ENCODE results near the gene RGS14. TPM values are rescaled to one million over a fixed set of nuclear protein-coding genes. Genes with fewer than 3 reads are reported as not detected.
"Not testable (repeated sequence)": the region's sequence is repeated elsewhere in the genome, so short reads cannot be mapped to it uniquely, and the experiment has no call there.

RGS14 gene
- total RNA-seq, 1 experiment from 2014 or later: 11.9 TPM

DNA sequence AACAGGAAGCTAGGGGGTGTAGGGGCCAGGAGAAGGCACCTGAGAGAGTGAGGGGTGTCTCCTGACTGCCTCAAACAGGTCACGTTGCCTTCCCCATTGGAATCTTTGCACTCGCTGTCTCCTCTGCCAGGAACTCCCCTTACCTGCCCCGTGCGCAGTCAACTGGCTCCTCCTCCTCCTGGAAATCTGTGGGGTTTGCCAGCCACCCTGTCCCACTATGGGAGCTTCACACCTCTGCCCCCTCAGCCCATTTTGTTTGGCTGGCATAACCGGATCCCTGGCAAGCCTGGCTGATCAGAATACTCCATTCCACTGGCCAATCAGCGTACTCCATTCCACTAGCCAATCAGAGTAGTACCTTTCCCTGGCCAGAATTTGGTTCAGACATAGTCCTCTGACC is 16.1 kb downstream of the RGS14 start:
- no peak overlapping the region for H2AFZ ChIP-seq
- no peaks in the 10 kb centered on the region for H3K9me3 ChIP-seq (ENCODE audit: insufficient read depth, low read depth)
- DNase-seq: no peak
- no peaks in the 10 kb centered on the region for H3K36me3 ChIP-seq (ENCODE audit: low read depth)
- peaks cover 12% of the 10 kb centered on the region; the same call in 1 of the 2 replicates for H3F3A ChIP-seq (ENCODE audit: insufficient read depth, low read depth)
- H3K9me2 ChIP-seq (ENCODE audit: insufficient read depth): no peaks in the 10 kb centered on the region
- H3K4me2 ChIP-seq: no peak overlapping the region
- H3K79me2 ChIP-seq (ENCODE audit: low read depth): no peaks in the 10 kb centered on the region
- CTCF ChIA-PET: interaction anchor here (0.7 kb wide), 1 partner anchor 43 kb away, joined by 4 read pairs; no protein-coding TSS in a partner anchor
- H3K27me3 ChIP-seq (ENCODE audit: insufficient read depth, low read depth): no peaks in the 10 kb centered on the region
- TF ChIP-seq EZH2 (IDR thresholded peaks at IDR 0.05; ENCODE audit: low read depth): no peak
- TF ChIP-seq, protein P1, sequence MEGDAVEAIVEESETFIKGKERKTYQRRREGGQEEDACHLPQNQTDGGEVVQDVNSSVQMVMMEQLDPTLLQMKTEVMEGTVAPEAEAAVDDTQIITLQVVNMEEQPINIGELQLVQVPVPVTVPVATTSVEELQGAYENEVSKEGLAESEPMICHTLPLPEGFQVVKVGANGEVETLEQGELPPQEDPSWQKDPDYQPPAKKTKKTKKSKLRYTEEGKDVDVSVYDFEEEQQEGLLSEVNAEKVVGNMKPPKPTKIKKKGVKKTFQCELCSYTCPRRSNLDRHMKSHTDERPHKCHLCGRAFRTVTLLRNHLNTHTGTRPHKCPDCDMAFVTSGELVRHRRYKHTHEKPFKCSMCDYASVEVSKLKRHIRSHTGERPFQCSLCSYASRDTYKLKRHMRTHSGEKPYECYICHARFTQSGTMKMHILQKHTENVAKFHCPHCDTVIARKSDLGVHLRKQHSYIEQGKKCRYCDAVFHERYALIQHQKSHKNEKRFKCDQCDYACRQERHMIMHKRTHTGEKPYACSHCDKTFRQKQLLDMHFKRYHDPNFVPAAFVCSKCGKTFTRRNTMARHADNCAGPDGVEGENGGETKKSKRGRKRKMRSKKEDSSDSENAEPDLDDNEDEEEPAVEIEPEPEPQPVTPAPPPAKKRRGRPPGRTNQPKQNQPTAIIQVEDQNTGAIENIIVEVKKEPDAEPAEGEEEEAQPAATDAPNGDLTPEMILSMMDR (conservative IDR thresholded peaks at IDR 0.05): no peak
- peaks cover 11% of the 10 kb centered on the region for H3K4me1 ChIP-seq (replicated peaks; ENCODE audit: insufficient read depth)
- no peaks in the 10 kb centered on the region for H4K20me1 ChIP-seq (ENCODE audit: insufficient read depth)
- H3K4me3 ChIP-seq: no peak overlapping the region
- no TSS peak for BruUV-seq (replicated peaks)
- intact Hi-C loops (cut with micrococcal nuclease; ENCODE audit: unreplicated experiment): no loop called here
- no peak overlapping the region for H3K27ac ChIP-seq
- POLR2A ChIA-PET (ENCODE audit: unreplicated experiment): no interaction called here

DNA sequence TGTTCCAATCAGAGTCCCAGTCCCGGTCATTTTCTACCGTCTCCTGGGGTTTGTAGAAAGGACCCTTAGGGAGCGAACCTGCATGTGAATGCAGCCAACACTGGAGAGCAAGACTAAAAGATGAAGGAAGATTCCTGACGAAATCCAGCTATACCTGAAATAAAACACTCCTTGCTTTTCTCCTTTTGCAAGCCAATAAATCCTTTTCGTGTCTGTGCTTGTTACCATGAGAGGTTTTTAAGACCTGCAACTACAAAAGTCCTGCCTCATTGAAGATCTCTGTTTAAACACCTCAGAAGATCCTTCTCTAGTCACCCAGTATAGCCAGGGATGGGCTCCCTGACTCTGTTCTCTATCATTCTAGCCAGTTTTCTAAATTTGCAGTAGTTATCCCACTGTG is 16.5 kb downstream of the RGS14 start:
- ChIA-PET POLR2A (ENCODE audit: unreplicated experiment) (no interaction called here), CTCF (interaction anchor here (0.7 kb wide), 1 partner anchor 17 kb away, joined by 4 read pairs; the partner anchor contains the start of gene RGS14)
- BruUV-seq (replicated peaks): no TSS peak

DNA sequence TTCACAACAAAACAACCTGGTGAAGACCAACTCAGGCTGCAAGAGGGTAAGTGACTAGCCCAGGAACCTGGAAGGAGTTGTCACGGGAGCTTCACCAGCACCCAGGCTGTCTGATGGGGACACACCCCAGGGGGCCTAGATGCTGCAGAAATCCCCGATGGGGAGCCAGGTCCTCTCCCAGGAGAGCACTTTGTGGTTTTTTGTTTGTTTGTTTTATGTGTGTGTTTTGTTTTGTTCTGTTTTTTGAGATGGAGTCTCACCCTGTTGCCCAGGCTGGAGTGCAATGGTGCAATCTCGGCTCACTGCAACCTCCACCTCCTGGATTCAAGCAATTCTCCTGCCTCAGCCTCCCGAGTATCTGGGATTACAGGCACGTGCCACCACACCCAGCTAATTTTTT is 17.8 kb downstream of the RGS14 start:
- H3K4me3 ChIP-seq; H3K4me2 ChIP-seq; DNase-seq; H4K20me1 ChIP-seq (ENCODE audit: insufficient read depth); H3K27me3 ChIP-seq (ENCODE audit: insufficient read depth, low read depth); H3K9me3 ChIP-seq (ENCODE audit: insufficient read depth, low read depth); intact Hi-C loops (cut with micrococcal nuclease; ENCODE audit: unreplicated experiment); H3K79me2 ChIP-seq (ENCODE audit: low read depth); H3K27ac ChIP-seq; CTCF ChIA-PET; H3K36me3 ChIP-seq (ENCODE audit: low read depth); H2AFZ ChIP-seq; POLR2A ChIA-PET (ENCODE audit: unreplicated experiment); BruUV-seq (replicated peaks); H3F3A ChIP-seq (ENCODE audit: insufficient read depth, low read depth); H3K9me2 ChIP-seq (ENCODE audit: insufficient read depth): not testable (repeated sequence)
- peaks cover 15% of the 10 kb centered on the region for H3K4me1 ChIP-seq (replicated peaks; ENCODE audit: insufficient read depth)

More for the DNA sequence above, 16.5 kb downstream of the RGS14 start:
- Histone ChIP-seq H3F3A (ENCODE audit: insufficient read depth, low read depth) (peaks cover 14% of the 10 kb centered on the region; the same call in 1 of the 2 replicates), H3K4me3 (no peak overlapping the region), H4K20me1 (ENCODE audit: insufficient read depth) (no peaks in the 10 kb centered on the region), H3K9me2 (ENCODE audit: insufficient read depth) (no peaks in the 10 kb centered on the region), H3K27me3 (ENCODE audit: insufficient read depth, low read depth) (no peaks in the 10 kb centered on the region), H3K9me3 (ENCODE audit: insufficient read depth, low read depth) (no peaks in the 10 kb centered on the region), H3K27ac (no peak overlapping the region), H3K4me1 (replicated peaks; ENCODE audit: insufficient read depth) (peaks cover 13% of the 10 kb centered on the region), H3K36me3 (ENCODE audit: low read depth) (no peaks in the 10 kb centered on the region), H3K79me2 (ENCODE audit: low read depth) (no peaks in the 10 kb centered on the region), H3K4me2 (no peak overlapping the region), H2AFZ (no peak overlapping the region)
- intact Hi-C loops (cut with micrococcal nuclease; ENCODE audit: unreplicated experiment): no loop called here
- TF ChIP-seq EZH2 (IDR thresholded peaks at IDR 0.05; ENCODE audit: low read depth): no peak
- TF ChIP-seq, protein P1 (conservative IDR thresholded peaks at IDR 0.05): no peak
- no peak for DNase-seq

DNA sequence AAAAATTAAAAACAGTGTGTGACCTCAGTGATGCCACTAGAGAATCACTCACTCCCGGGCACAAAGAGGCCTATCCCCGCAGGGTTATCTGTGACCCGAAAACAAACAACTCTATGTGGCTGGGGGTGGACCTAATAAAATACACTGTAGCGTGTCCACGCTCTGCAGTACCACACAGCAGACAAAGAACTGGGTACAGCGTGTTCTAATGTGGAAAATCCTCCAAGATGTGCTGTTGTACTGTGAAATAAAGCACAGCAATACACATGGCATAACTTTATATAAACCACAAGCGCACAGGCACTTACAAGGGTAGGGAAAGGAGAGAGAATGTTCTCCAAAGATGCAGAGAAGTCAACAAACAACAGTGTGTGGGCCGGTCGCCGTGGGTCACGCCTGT is 18.4 kb downstream of the RGS14 start:
- POLR2A ChIA-PET (ENCODE audit: unreplicated experiment): no interaction called here
- TF ChIP-seq EZH2 (IDR thresholded peaks at IDR 0.05; ENCODE audit: low read depth): no peak
- TF ChIP-seq, protein P1 (conservative IDR thresholded peaks at IDR 0.05): no peak
- DNase-seq: no peak
- BruUV-seq (replicated peaks): no TSS peak
- no peak overlapping the region for H3K4me2 ChIP-seq
- no peak overlapping the region for H3K4me3 ChIP-seq
- no peak overlapping the region for H2AFZ ChIP-seq
- H3K27me3 ChIP-seq (ENCODE audit: insufficient read depth, low read depth): no peaks in the 10 kb centered on the region
- intact Hi-C loops (cut with micrococcal nuclease; ENCODE audit: unreplicated experiment): no loop called here
- H3K9me2 ChIP-seq (ENCODE audit: insufficient read depth): no peaks in the 10 kb centered on the region
- H3K79me2 ChIP-seq (ENCODE audit: low read depth): no peaks in the 10 kb centered on the region
- no peaks in the 10 kb centered on the region for H3K36me3 ChIP-seq (ENCODE audit: low read depth)
- no peaks in the 10 kb centered on the region for H3K9me3 ChIP-seq (ENCODE audit: insufficient read depth, low read depth)
- CTCF ChIA-PET: no interaction called here
- peaks cover 4% of the 10 kb centered on the region; the same call in 1 of the 2 replicates for H3F3A ChIP-seq (ENCODE audit: insufficient read depth, low read depth)
- H3K27ac ChIP-seq: no peak overlapping the region
- no peaks in the 10 kb centered on the region for H4K20me1 ChIP-seq (ENCODE audit: insufficient read depth)
- H3K4me1 ChIP-seq (replicated peaks; ENCODE audit: insufficient read depth): peaks cover 15% of the 10 kb centered on the region

Data from PC-9 (cell line).